Renal cortical epithelial cell (primary cell): ENCODE data around the gene FARSA. TPM values are rescaled to one million over a fixed set of nuclear protein-coding genes. Genes with fewer than 3 reads are reported as not detected.

Experiments
- total RNA-seq: library from RNA; depleted of rRNA; stranded (reverse); fragments of >200 nt; gene quantifications from 2 replicates; pipeline ENCODE4 v1.2.3, GENCODE V29; 2014

The FARSA gene
- total RNA-seq, 1 donor from 2014 or later, result 71.8 TPM

Other genes with a start within 250 kb of the FARSA start
- not detected in 2 replicates for gene GNG14, start 245.7 kb downstream of the FARSA start, total RNA-seq
- 10.4 and 13.1 TPM in 2 replicates for gene FBXW9, start 237.1 kb downstream of the FARSA start, total RNA-seq
- gene TNPO2, start 209.8 kb downstream of the FARSA start, total RNA-seq, result 17.0 and 67.3 TPM in 2 replicates
- gene TRIR, start 199.0 kb downstream of the FARSA start, total RNA-seq, result 78.3 and 103 TPM in 2 replicates
- 74.4 and 121 TPM in 2 replicates for gene GET3, start 196.2 kb downstream of the FARSA start, total RNA-seq
- not detected in 2 replicates for gene BEST2, start 181.9 kb downstream of the FARSA start, total RNA-seq
- 19.6 and 30.8 TPM in 2 replicates for gene HOOK2, start 158.2 kb downstream of the FARSA start, total RNA-seq
- 120 and 130 TPM in 2 replicates for gene JUNB, start 142.2 kb downstream of the FARSA start, total RNA-seq
- gene PRDX2, start 131.9 kb downstream of the FARSA start, total RNA-seq, result 215 and 236 TPM in 2 replicates
- gene THSD8, start 131.6 kb downstream of the FARSA start, total RNA-seq, result not detected in 2 replicates
- gene RNASEH2A, start 127.1 kb downstream of the FARSA start, total RNA-seq, result 7.7 and 19.6 TPM in 2 replicates
- gene RTBDN, start 99.1 kb downstream of the FARSA start, total RNA-seq, result not detected in 2 replicates
- 0.20 and 0.52 TPM in 2 replicates for gene MAST1, start 95.2 kb downstream of the FARSA start, total RNA-seq
- gene DNASE2, start 52.3 kb downstream of the FARSA start, total RNA-seq, result 18.5 and 34.9 TPM in 2 replicates
- gene KLF1, start 46.5 kb downstream of the FARSA start, total RNA-seq, result not detected in 2 replicates
- 23.4 and 36.5 TPM in 2 replicates for gene GCDH, start 42.6 kb downstream of the FARSA start, total RNA-seq
- not detected in 2 replicates for gene SYCE2, start 14.4 kb downstream of the FARSA start, total RNA-seq
- 962 and 1,180 TPM in 2 replicates for gene CALR, start 4.9 kb upstream of the FARSA start, total RNA-seq
- gene RAD23A, start 12.2 kb upstream of the FARSA start, total RNA-seq, result 33.0 and 50.2 TPM in 2 replicates
- 10.3 and 20.0 TPM in 2 replicates for gene GADD45GIP1, start 23.5 kb upstream of the FARSA start, total RNA-seq
- 0.05 TPM in 1 of 2 replicates, not detected in the other for gene DAND5, start 35.9 kb upstream of the FARSA start, total RNA-seq
- 10.1 and 40.7 TPM in 2 replicates for gene NFIX, start 61.8 kb upstream of the FARSA start, total RNA-seq
- gene LYL1, start 169.1 kb upstream of the FARSA start, total RNA-seq, result 0.20 and 1.7 TPM in 2 replicates
- gene TRMT1, start 183.0 kb upstream of the FARSA start, total RNA-seq, result 30.0 and 32.8 TPM in 2 replicates
- gene NACC1, start 184.6 kb upstream of the FARSA start, total RNA-seq, result 36.5 and 119 TPM in 2 replicates
- 37.1 and 67.0 TPM in 2 replicates for gene STX10, start 216.7 kb upstream of the FARSA start, total RNA-seq
- gene IER2, start 216.7 kb upstream of the FARSA start, total RNA-seq, result 15.6 and 27.9 TPM in 2 replicates